Astrocyte (in vitro differentiated cells and primary cell): Measurements from ENCODE around the gene ACSM3.

Experiments used
- EZH2 ChIP-seq: IDR thresholded peaks from 2 replicates; pipeline ENCODE4 v1.6.1; 2012; ENCODE audit warnings: mild to moderate bottlenecking, low read length, inconsistent platforms; ENCODE audit not compliant: insufficient read depth
- TF ChIP-seq, protein P1 (sequence below): IDR thresholded peaks from 2 replicates; pipeline ENCODE4 v1.5.1; 2011; ENCODE audit warnings: low read depth, mild to moderate bottlenecking, inconsistent platforms, low read length, moderate library complexity; ENCODE audit not compliant: insufficient read depth

DNA sequence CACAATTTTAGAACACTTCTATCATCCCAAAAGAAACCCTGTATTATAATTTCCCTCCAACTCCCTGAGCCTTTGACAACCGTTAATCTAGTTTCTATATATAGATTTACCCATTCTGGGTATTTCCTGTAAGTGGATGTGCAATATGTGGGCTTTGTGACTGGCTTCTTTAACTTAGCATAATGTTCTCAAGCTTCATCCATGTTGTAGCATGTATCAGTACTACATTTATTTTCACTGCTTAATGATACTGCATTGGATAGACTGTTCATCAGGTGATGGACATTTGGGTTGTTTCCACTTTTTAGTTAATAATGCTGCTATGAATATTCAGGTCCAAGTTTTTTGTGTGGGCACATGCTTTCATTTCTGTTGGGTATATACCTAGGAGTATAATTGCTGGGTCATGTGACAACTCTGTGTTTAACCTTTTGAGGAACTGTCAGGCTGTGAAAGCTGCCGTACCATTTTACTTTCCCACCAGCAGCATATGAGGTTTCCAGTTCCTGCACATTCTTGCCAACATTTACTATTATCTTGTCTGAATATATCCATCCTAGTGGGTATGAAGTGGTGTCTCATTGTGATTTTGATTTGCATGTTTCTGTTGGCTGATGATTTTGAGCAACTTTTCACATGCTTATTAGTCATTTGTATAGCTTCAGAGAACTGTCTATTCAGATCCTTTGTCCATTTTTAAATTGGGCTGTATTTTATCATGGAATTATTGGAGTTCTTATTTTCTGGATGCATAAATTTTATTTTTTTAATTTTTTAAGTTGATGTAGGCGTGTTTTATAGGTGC lies 58.9 kb downstream of the ACSM3 start:
- TF ChIP-seq EZH2 = no peak
- TF ChIP-seq, protein P1, sequence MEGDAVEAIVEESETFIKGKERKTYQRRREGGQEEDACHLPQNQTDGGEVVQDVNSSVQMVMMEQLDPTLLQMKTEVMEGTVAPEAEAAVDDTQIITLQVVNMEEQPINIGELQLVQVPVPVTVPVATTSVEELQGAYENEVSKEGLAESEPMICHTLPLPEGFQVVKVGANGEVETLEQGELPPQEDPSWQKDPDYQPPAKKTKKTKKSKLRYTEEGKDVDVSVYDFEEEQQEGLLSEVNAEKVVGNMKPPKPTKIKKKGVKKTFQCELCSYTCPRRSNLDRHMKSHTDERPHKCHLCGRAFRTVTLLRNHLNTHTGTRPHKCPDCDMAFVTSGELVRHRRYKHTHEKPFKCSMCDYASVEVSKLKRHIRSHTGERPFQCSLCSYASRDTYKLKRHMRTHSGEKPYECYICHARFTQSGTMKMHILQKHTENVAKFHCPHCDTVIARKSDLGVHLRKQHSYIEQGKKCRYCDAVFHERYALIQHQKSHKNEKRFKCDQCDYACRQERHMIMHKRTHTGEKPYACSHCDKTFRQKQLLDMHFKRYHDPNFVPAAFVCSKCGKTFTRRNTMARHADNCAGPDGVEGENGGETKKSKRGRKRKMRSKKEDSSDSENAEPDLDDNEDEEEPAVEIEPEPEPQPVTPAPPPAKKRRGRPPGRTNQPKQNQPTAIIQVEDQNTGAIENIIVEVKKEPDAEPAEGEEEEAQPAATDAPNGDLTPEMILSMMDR = no peak
